ENCODE measurements around the gene RNPEPL1.

Gene RNPEPL1

DNA sequence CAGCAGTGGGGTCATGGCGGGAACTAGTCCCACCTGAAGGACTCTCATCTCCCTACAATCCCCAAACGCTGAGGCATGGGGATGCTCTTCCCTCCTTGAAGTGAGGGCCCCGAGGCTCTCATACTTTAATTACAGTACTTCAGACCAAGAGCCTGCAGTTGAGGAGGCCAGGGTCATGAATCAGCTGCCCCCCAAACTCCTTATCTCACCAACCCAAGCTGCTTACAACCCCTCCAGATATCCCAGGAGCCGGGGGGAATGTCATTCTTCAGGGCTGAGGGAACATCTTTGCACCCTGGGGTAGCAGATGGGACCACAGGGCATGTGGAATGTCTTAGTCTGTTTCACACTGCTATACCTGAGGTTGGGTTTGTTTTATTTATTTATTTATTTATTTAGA lies 15.5 kb downstream of the RNPEPL1 start:
- no peaks in the 10 kb centered on the region for H3K9me2 ChIP-seq (replicated peaks; ENCODE audit: insufficient read depth, low read length)
- H3K4me1 ChIP-seq (ENCODE audit: low read length), result peaks cover 55% of the 10 kb centered on the region
- H3K4me3 ChIP-seq (ENCODE audit: low read length), result no peak overlapping the region
- no peak for TF ChIP-seq EZH2phosphoT487 (IDR thresholded peaks at IDR 0.05; ENCODE audit: low read length)
- TF ChIP-seq CTCF (IDR thresholded peaks at IDR 0.05; ENCODE audit: low read length), result no peak
- TF ChIP-seq EZH2 (optimal IDR thresholded peaks at IDR 0.05; ENCODE audit: low read depth, low read length), result no peak
- H3F3A ChIP-seq (ENCODE audit: insufficient read depth, low read length), result peaks cover 54% of the 10 kb centered on the region
- no peaks in the 10 kb centered on the region for H4K20me1 ChIP-seq (ENCODE audit: insufficient read depth, low read length)
- H3K9me3 ChIP-seq (replicated peaks; ENCODE audit: insufficient read depth, low read length), result no peaks in the 10 kb centered on the region
- H3K9ac ChIP-seq (ENCODE audit: low read length), result no peak overlapping the region
- H3K4me2 ChIP-seq (ENCODE audit: low read depth, low read length), result no peak overlapping the region
- no peaks in the 10 kb centered on the region for H3K27me3 ChIP-seq (replicated peaks; ENCODE audit: insufficient read depth, low read length)
- H3K36me3 ChIP-seq (replicated peaks; ENCODE audit: insufficient read depth, low read length), result no peaks in the 10 kb centered on the region
- peaks cover 58% of the 10 kb centered on the region for H3K79me2 ChIP-seq (ENCODE audit: low read length)
- no peak for DNase-seq
- peak overlapping the region; percentile 98; the same call in 1 of the 2 replicates for H3K27ac ChIP-seq (ENCODE audit: low read length)
- H2AFZ ChIP-seq (ENCODE audit: low read length), result no peak overlapping the region

DNA sequence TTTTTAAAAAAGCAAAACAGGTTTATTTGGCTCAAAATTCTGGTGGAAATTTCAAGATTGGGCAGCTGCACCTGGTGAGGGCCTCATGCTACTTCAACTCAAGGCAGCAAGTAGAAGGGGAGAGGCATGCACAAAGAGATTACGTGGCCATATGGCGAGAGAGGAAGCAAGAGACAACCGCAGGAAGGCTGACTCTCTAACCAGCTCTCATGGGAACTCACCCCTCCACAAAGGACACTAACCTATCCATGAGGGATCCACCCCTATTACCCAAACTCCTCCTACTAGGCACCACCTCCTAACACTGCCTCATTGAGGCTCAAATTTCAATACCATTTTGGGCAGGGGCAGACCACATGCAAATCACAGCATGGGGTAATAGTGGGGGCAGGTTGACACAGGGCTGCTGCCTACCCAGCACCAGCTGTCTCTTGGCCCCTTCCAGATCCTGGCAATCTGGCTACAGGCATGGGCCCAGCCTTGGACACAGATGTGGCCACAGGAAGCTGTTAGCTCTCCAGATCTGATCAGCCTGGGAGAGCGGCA lies 16.3 kb downstream of the RNPEPL1 start:
- Histone ChIP-seq H3K9me2 (replicated peaks; ENCODE audit: insufficient read depth, low read length) (no peaks in the 10 kb centered on the region), H2AFZ (ENCODE audit: low read length) (no peak overlapping the region), H3F3A (ENCODE audit: insufficient read depth, low read length) (peaks cover 46% of the 10 kb centered on the region), H3K4me1 (ENCODE audit: low read length) (peaks cover 47% of the 10 kb centered on the region), H4K20me1 (ENCODE audit: insufficient read depth, low read length) (no peaks in the 10 kb centered on the region), H3K9me3 (replicated peaks; ENCODE audit: insufficient read depth, low read length) (no peaks in the 10 kb centered on the region), H3K79me2 (ENCODE audit: low read length) (peaks cover 66% of the 10 kb centered on the region), H3K9ac (ENCODE audit: low read length) (peak overlapping the region; percentile 98), H3K4me3 (ENCODE audit: low read length) (peak overlapping the region; percentile 89), H3K36me3 (replicated peaks; ENCODE audit: insufficient read depth, low read length) (no peaks in the 10 kb centered on the region), H3K27ac (ENCODE audit: low read length) (peak overlapping the region; percentile 98), H3K4me2 (ENCODE audit: low read depth, low read length) (peak overlapping the region; percentile 74), H3K27me3 (replicated peaks; ENCODE audit: insufficient read depth, low read length) (no peaks in the 10 kb centered on the region)
- DNase-seq, result peak; percentile 97
- TF ChIP-seq EZH2 (optimal IDR thresholded peaks at IDR 0.05; ENCODE audit: low read depth, low read length) (no peak), CTCF (IDR thresholded peaks at IDR 0.05; ENCODE audit: low read length) (no peak), EZH2phosphoT487 (IDR thresholded peaks at IDR 0.05; ENCODE audit: low read length) (no peak)

- Histone ChIP-seq H3K79me2 (ENCODE audit: low read length) (peaks cover 70% of the 10 kb centered on the region), H3K36me3 (replicated peaks; ENCODE audit: insufficient read depth, low read length) (no peaks in the 10 kb centered on the region; the same call in 1 of the 2 replicates), H3K9me3 (replicated peaks; ENCODE audit: insufficient read depth, low read length) (no peaks in the 10 kb centered on the region), H2AFZ (ENCODE audit: low read length) (no peak overlapping the region), H3K27ac (ENCODE audit: low read length) (peak overlapping the region; percentile 98), H3K27me3 (replicated peaks; ENCODE audit: insufficient read depth, low read length) (no peaks in the 10 kb centered on the region), H3K4me1 (ENCODE audit: low read length) (peaks cover 42% of the 10 kb centered on the region), H3K9me2 (replicated peaks; ENCODE audit: insufficient read depth, low read length) (no peaks in the 10 kb centered on the region), H4K20me1 (ENCODE audit: insufficient read depth, low read length) (no peaks in the 10 kb centered on the region), H3K4me2 (ENCODE audit: low read depth, low read length) (peak overlapping the region; percentile 74), H3K4me3 (ENCODE audit: low read length) (peak overlapping the region; percentile 89), H3F3A (ENCODE audit: insufficient read depth, low read length) (peaks cover 41% of the 10 kb centered on the region), H3K9ac (ENCODE audit: low read length) (peak overlapping the region; percentile 98)
- TF ChIP-seq EZH2 (optimal IDR thresholded peaks at IDR 0.05; ENCODE audit: low read depth, low read length), result no peak
- no peak for TF ChIP-seq EZH2phosphoT487 (IDR thresholded peaks at IDR 0.05; ENCODE audit: low read length)
- no peak for TF ChIP-seq CTCF (IDR thresholded peaks at IDR 0.05; ENCODE audit: low read length)
- DNase-seq, result peak; percentile 82
Observed at GRCh38 chr2:240585101-240585500, 16.8 kb downstream of the RNPEPL1 start.

Data from MM.1S (cell line).